ENCODE results near the gene ZNF487. TPM values are rescaled to one million over a fixed set of nuclear protein-coding genes. Genes with fewer than 3 reads are reported as not detected.

The ZNF487 gene
- total and polyA plus RNA-seq, 10 of the 15 experiments (the other 5 are each of a cell fraction or from before 2014, with no cell fraction given) = 0.74 to 2.1 (median 1.1) TPM

- Histone ChIP-seq H3K79me2 (ENCODE audit: control insufficient read depth, insufficient read depth, low read length) (peaks cover 54% of the 10 kb centered on the region), H4K20me1 (ENCODE audit: control insufficient read depth, insufficient read depth) (peaks cover 17% of the 10 kb centered on the region), H3K9ac (ENCODE audit: control insufficient read depth, insufficient read depth, low read length) (no peak overlapping the region), H3K27me3 (replicated peaks in 1 of 2; ENCODE audit: control insufficient read depth in 2 of 2, insufficient read depth in 2 of 2, low read length in 1 of 2) (no peaks in the 10 kb centered on the region), H2AFZ (ENCODE audit: control insufficient read depth, low read depth, low read length) (no peak overlapping the region), H3K27ac (ENCODE audit: control insufficient read depth, insufficient read depth) (no peak overlapping the region), H3K4me2 (ENCODE audit: control insufficient read depth, insufficient read depth) (no peak overlapping the region), H3K9me3 (replicated peaks; ENCODE audit: control insufficient read depth, insufficient read depth, low read length) (no peaks in the 10 kb centered on the region), H3K4me1 (ENCODE audit: control insufficient read depth, insufficient read depth, low read length) (peaks cover 8% of the 10 kb centered on the region), H3K4me3 (no peak overlapping the region), H3K36me3 (ENCODE audit: control insufficient read depth in 2 of 2, insufficient read depth in 2 of 2, low read length in 1 of 2) (peaks cover 38 to 52% of the 10 kb centered on the region in 2 experiments)
- ChIA-PET CTCF (interaction anchor here (1.1 to 1.7 kb wide), 5 partner anchors 11 to 251 kb away, joined by 3 to 4 read pairs (median 3); no protein-coding TSS in a partner anchor), POLR2A (no interaction called here), SMC1A (ENCODE audit: uncharacterized antibody, unreplicated experiment) (interaction anchor here (0.7 to 0.9 kb wide), 2 partner anchors 55 to 62 kb away, joined by 3 to 4 read pairs; no protein-coding TSS in a partner anchor), RAD21 (ENCODE audit: unreplicated experiment) (interaction anchor here (1.6 kb wide), 1 partner anchor 136 kb away, joined by 4 read pairs; no protein-coding TSS in a partner anchor)
- BruUV-seq (replicated peaks) = no TSS peak
- no peak for FAIRE-seq
- no peak for DNase-seq (ENCODE audit: low read depth, low spot score)
- ATAC-seq = no peak
- TF ChIP-seq ZSCAN29 (IDR thresholded peaks at IDR 0.05) = no peak
- TF ChIP-seq POLR2A (IDR thresholded peaks at IDR 0.05; ENCODE audit: low read depth, low read length) = 0 out of 2 replicates have a peak, but pooled peaks have one; percentile 3
- intact Hi-C loops (cut with micrococcal nuclease; ENCODE audit: unreplicated experiment) = loop anchor here (10.0 kb wide), 1 partner anchor 756 kb away; the partner anchor contains the start of gene ZNF33B
- 89% methylated on average over 5 of the region's 5 CpGs for WGBS (ENCODE audit: insufficient coverage, insufficient replicate concordance, low lambda C conversion rate, missing lambda C conversion rate)
- in situ Hi-C loops (cut with MboI) = loop anchor here (25.0 kb wide), 2 partner anchors 103 to 603 kb away; partner anchors contain the start of gene BMS1
Measured at GRCh38 chr10:43390333-43390732, 46.6 kb upstream of the ZNF487 start.

GRCh38 chr10:43390759-43391158 is 46.2 kb upstream of the ZNF487 start:
- POLR2A ChIA-PET = no interaction called here
- RAD21 ChIA-PET (ENCODE audit: unreplicated experiment) = interaction anchor here (1.6 kb wide), 1 partner anchor 136 kb away, joined by 4 read pairs; no protein-coding TSS in a partner anchor
- Histone ChIP-seq H3K36me3 (ENCODE audit: control insufficient read depth in 2 of 2, insufficient read depth in 2 of 2, low read length in 1 of 2) (peaks cover 38 to 52% of the 10 kb centered on the region in 2 experiments), H3K27me3 (replicated peaks in 1 of 2; ENCODE audit: control insufficient read depth in 2 of 2, insufficient read depth in 2 of 2, low read length in 1 of 2) (no peaks in the 10 kb centered on the region), H4K20me1 (ENCODE audit: control insufficient read depth, insufficient read depth) (peaks cover 20% of the 10 kb centered on the region), H3K4me2 (ENCODE audit: control insufficient read depth, insufficient read depth) (no peak overlapping the region), H3K4me3 (no peak overlapping the region), H3K79me2 (ENCODE audit: control insufficient read depth, insufficient read depth, low read length) (peaks cover 58% of the 10 kb centered on the region), H2AFZ (ENCODE audit: control insufficient read depth, low read depth, low read length) (no peak overlapping the region), H3K4me1 (ENCODE audit: control insufficient read depth, insufficient read depth, low read length) (peaks cover 8% of the 10 kb centered on the region), H3K9me3 (replicated peaks; ENCODE audit: control insufficient read depth, insufficient read depth, low read length) (no peaks in the 10 kb centered on the region), H3K27ac (ENCODE audit: control insufficient read depth, insufficient read depth) (no peak overlapping the region), H3K9ac (ENCODE audit: control insufficient read depth, insufficient read depth, low read length) (no peak overlapping the region)
- BruUV-seq (replicated peaks) = no TSS peak
- in situ Hi-C loops (cut with MboI) (loop anchor here (25.0 kb wide), 2 partner anchors 103 to 603 kb away; partner anchors contain the start of gene BMS1), intact Hi-C loops (cut with micrococcal nuclease; ENCODE audit: unreplicated experiment) (loop anchor here (10.0 kb wide), 1 partner anchor 756 kb away; the partner anchor contains the start of gene ZNF33B)
- no peak for FAIRE-seq
- TF ChIP-seq ZNF687 (IDR thresholded peaks at IDR 0.05) (no peak), CTCF (IDR thresholded peaks at IDR 0.05 in 2 of 3, conservative IDR thresholded peaks at IDR 0.05 in 1 of 3; ENCODE audit: control insufficient read depth in 2 of 3, extremely low read depth in 1 of 3, insufficient read depth in 1 of 3, low read depth in 3 of 3, low read length in 3 of 3) (peak; percentile 36 to 46 (median 42); a peak in 5 of 6 replicates), E4F1 (IDR thresholded peaks at IDR 0.05; ENCODE audit: borderline replicate concordance, partially characterized antibody) (no peak), RAD21 (IDR thresholded peaks at IDR 0.05; ENCODE audit: insufficient read depth, low read depth, low read length) (peak; percentile 49; the same call in 1 of the 2 replicates), SP1 (IDR thresholded peaks at IDR 0.05; ENCODE audit: low read depth, low read length) (no peak)
- SMC1A ChIA-PET (ENCODE audit: uncharacterized antibody, unreplicated experiment) = interaction anchor here (0.7 kb wide), 1 partner anchor 62 kb away, joined by 3 read pairs; no protein-coding TSS in a partner anchor
- DNase-seq (ENCODE audit: low read depth, low spot score) = no peak
- CTCF ChIA-PET = interaction anchor here (1.1 to 1.3 kb wide), 4 partner anchors 10 to 252 kb away, joined by 3 to 4 read pairs (median 3); no protein-coding TSS in a partner anchor
- WGBS (ENCODE audit: insufficient coverage, insufficient replicate concordance, low lambda C conversion rate, missing lambda C conversion rate) = 62% methylated on average over 7 of the region's 7 CpGs
- peak; percentile 60 for ATAC-seq

Measured in GM12878 (cell line).